Endothelial cell of umbilical vein (primary cell): ENCODE measurements around the gene TAX1BP3. TPM values are rescaled to one million over a fixed set of nuclear protein-coding genes. Genes with fewer than 3 reads are reported as not detected.

Experiments used
- BruUV-seq: library from RNA; stranded (reverse); fragments of 400-500 nt; replicated peaks from 2 replicates; lab custom pipeline; 2021; lab: Mats Ljungman, UMichigan
- CTCF ChIA-PET: fragments of 300-600, 350-600 bp; sonication (Branson Sonifier 250); formaldehyde crosslinking; loops from one replicate; lab custom pipeline; 2021; ENCODE audit warnings: antibody characterized with exemption, inconsistent platforms; lab: Charles Lee
- POLR2A ChIA-PET: fragments of 300-600, 350-600 bp; sonication (Branson Sonifier 250); formaldehyde crosslinking; loops from one replicate; lab custom pipeline; 2021; ENCODE audit warnings: antibody characterized with exemption, inconsistent platforms; lab: Charles Lee
- DNase-seq: peaks from one replicate; pipeline ENCODE4 v3.0.0-alpha.2; 2011; ENCODE audit warnings: low read depth, low spot score
- FAIRE-seq: peaks from 2 replicates; lab custom pipeline; 2011; peaks lifted over from hg19 to GRCh38; lab: Jason Lieb, UNC
- H2AFZ ChIP-seq: 2 replicates; pipeline ENCODE4 v1.6.0; 2012; ENCODE audit warnings: low read depth, low read length, control low read depth, inconsistent platforms
- H3K27ac ChIP-seq: 2 replicates; pipeline ENCODE4 v1.5.1; 2011; ENCODE audit warnings: low read depth, mild to moderate bottlenecking, control low read depth, low read length, moderate library complexity; ENCODE audit not compliant: insufficient read depth
- H3K27me3 ChIP-seq, 2 experiments: 2 replicates each; pipeline versions ENCODE4 v1.6.0 to v1.6.1; 2011; ENCODE audit warnings: low read length in 2 of 2, mixed read lengths in 1 of 2; ENCODE audit not compliant: control insufficient read depth in 2 of 2, insufficient read depth in 2 of 2
- H3K36me3 ChIP-seq, 2 experiments: 2 replicates in 1 of 2; 3 replicates in 1 of 2; pipeline ENCODE4 v1.5.1; 2011; ENCODE audit warnings: low read length in 2 of 2, mild to moderate bottlenecking in 1 of 2, moderate library complexity in 1 of 2; ENCODE audit not compliant: control insufficient read depth in 2 of 2, insufficient read depth in 2 of 2; ENCODE audit errors: extremely low read depth in 1 of 2
- H3K4me1 ChIP-seq: 3 replicates; pipeline ENCODE4 v1.5.1; 2011; ENCODE audit warnings: mild to moderate bottlenecking, low read length; ENCODE audit not compliant: control insufficient read depth, insufficient read depth; ENCODE audit errors: extremely low read depth
- H3K4me2 ChIP-seq: 2 replicates; pipeline ENCODE4 v1.6.1; 2011; ENCODE audit warnings: low read length, control low read depth, mixed read lengths; ENCODE audit not compliant: insufficient read depth
- H3K4me3 ChIP-seq, 3 experiments: fragments of 200-600 bp in 1 of 3; sonication (generic), shearing (Covaris generic) in 1 of 3; replicated peaks in 1 of 3; 2 replicates each; pipeline ENCODE4 v1.5.1; 2011 to 2016; ENCODE audit warnings: control low read depth in 3 of 3, low read length in 3 of 3, mild to moderate bottlenecking in 2 of 3, inconsistent platforms in 1 of 3, low read depth in 1 of 3, moderate library complexity in 1 of 3; ENCODE audit not compliant: insufficient read depth in 1 of 3
- H3K79me2 ChIP-seq: 2 replicates; pipeline ENCODE4 v1.6.0; 2012; ENCODE audit warnings: low read length, inconsistent platforms; ENCODE audit not compliant: control insufficient read depth, insufficient read depth
- H3K9ac ChIP-seq: replicated peaks from 2 replicates; pipeline ENCODE3; 2011; ENCODE audit warnings: low read length, control low read depth; ENCODE audit not compliant: insufficient read depth; ENCODE audit errors: extremely low read depth
- H3K9me1 ChIP-seq: replicated peaks from 3 replicates; pipeline ENCODE4 v1.6.0; 2011; ENCODE audit warnings: mild to moderate bottlenecking, low read length; ENCODE audit not compliant: control insufficient read depth, insufficient read depth; ENCODE audit errors: extremely low read depth
- H3K9me3 ChIP-seq: replicated peaks from 2 replicates; pipeline ENCODE4 v1.5.1; 2012; ENCODE audit warnings: low read length, inconsistent platforms; ENCODE audit not compliant: control insufficient read depth, insufficient read depth
- H4K20me1 ChIP-seq: replicated peaks from 2 replicates; pipeline ENCODE3; 2011; ENCODE audit warnings: mild to moderate bottlenecking, low read length; ENCODE audit not compliant: control insufficient read depth, insufficient read depth; ENCODE audit errors: extremely low read depth
- EZH2 ChIP-seq: IDR thresholded peaks from 2 replicates; pipeline ENCODE4 v1.6.1; 2012; ENCODE audit warnings: borderline replicate concordance, low read depth, mild to moderate bottlenecking, moderate library complexity, low read length, inconsistent platforms; ENCODE audit not compliant: severe bottlenecking
- FOS ChIP-seq: IDR thresholded peaks from 2 replicates; pipeline ENCODE4 v1.6.1; 2011; ENCODE audit warnings: mild to moderate bottlenecking, low read length, moderate library complexity, borderline replicate concordance; ENCODE audit not compliant: insufficient read depth
- GATA2 ChIP-seq: IDR thresholded peaks from 2 replicates; pipeline ENCODE4 v1.7.0; 2011; ENCODE audit warnings: low read depth, mild to moderate bottlenecking, moderate library complexity, mixed read lengths, low read length; ENCODE audit not compliant: insufficient read length, insufficient read depth
- JUN ChIP-seq: IDR thresholded peaks from 2 replicates; pipeline ENCODE4 v1.6.1; 2011; ENCODE audit warnings: borderline replicate concordance, low read depth; ENCODE audit not compliant: insufficient read length, insufficient read depth
- MYC ChIP-seq: IDR thresholded peaks from one replicate; pipeline ENCODE4 v1.6.1; 2011; ENCODE audit warnings: mild to moderate bottlenecking, low read depth, low read length
- POLR2A ChIP-seq: IDR thresholded peaks from 2 replicates; pipeline ENCODE4 v1.6.1; 2012; ENCODE audit warnings: low read depth, mild to moderate bottlenecking, control low read depth, low read length
- POLR2AphosphoS5 ChIP-seq: IDR thresholded peaks from 2 replicates; pipeline ENCODE4 v1.6.1; 2012; ENCODE audit warnings: low read depth, mild to moderate bottlenecking, control low read depth, low read length, moderate library complexity; ENCODE audit not compliant: insufficient read depth
- dilution Hi-C: fragments of 300-500 bp; cut with MboI; formaldehyde crosslinking; loops from one replicate; pipeline ENCODE4 v1.15.0; 2019; ENCODE audit warnings: low sequenced_read_pairs; ENCODE audit not compliant: extremely low pct_ligation_motif_present
- intact Hi-C: fragments of 100-400 bp; cut with micrococcal nuclease; formaldehyde crosslinking; loops from one replicate; pipeline ENCODE4 v1.10.0; 2022
- polyA plus RNA-seq, 4 experiments: library from polyadenylated mRNA; depleted of rRNA in 3 of 4; stranded (reverse) in 3 of 4; unstranded in 1 of 4; fragments of >200 nt; gene quantifications; 2 replicates each; pipeline versions ENCODE4 v1.2.1 to v1.2.3, GENCODE V29; 2011 to 2012; ENCODE audit warnings: missing spikeins in 1 of 4
- total RNA-seq: library from RNA; stranded (reverse); gene quantifications from 2 replicates; pipeline ENCODE4 v1.2.3, GENCODE V29; 2021
- TF ChIP-seq, protein P1 (sequence below): IDR thresholded peaks from 2 replicates; pipeline ENCODE4 v1.6.1; 2011; ENCODE audit not compliant: insufficient read depth, insufficient read length
- TF ChIP-seq, protein P2 (sequence below), 2 donors: IDR thresholded peaks; 1 replicate in 1 of 2; 2 replicates in 1 of 2; pipeline ENCODE4 v1.5.1; 2011; ENCODE audit warnings: low read length in 2 of 2, mild to moderate bottlenecking in 2 of 2, moderate library complexity in 2 of 2, control low read depth in 1 of 2, inconsistent platforms in 1 of 2, low read depth in 1 of 2; ENCODE audit not compliant: insufficient read depth in 1 of 2; ENCODE audit errors: extremely low read depth in 1 of 2

TAX1BP3 gene
- total and polyA plus RNA-seq, 2 donors (not counting 3 experiments of a cell fraction or from before 2014, with no cell fraction given), result 254 to 315 TPM

DNA sequence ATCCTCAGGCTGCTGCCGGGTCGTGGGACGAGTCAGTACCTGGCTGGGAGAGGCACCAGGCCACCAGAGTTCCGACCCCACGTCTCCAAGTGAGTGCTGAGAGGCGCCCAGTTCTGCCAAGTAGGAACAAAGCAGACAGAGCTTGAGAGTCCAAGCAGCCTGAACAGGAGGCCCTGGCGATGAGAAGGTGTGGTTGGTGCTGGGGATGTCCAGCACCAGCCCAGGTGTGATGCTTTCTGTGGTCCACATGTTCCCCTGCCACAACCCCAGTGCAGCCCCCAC is 10.8 kb downstream of the TAX1BP3 start:
- DNase-seq (no peak), FAIRE-seq (no peak)
- Histone ChIP-seq H3K4me3 (no peak overlapping the region), H3K4me1 (peaks cover 6% of the 10 kb centered on the region), H3K9ac (no peak overlapping the region), H3K36me3 (peaks cover 0 to 4% of the 10 kb centered on the region in 2 experiments), H3K4me2 (no peak overlapping the region), H3K27ac (no peak overlapping the region), H3K27me3 (no peaks in the 10 kb centered on the region), H4K20me1 (no peaks in the 10 kb centered on the region), H3K9me3 (no peaks in the 10 kb centered on the region), H3K9me1 (no peaks in the 10 kb centered on the region), H3K79me2 (no peaks in the 10 kb centered on the region), H2AFZ (no peak overlapping the region)
- dilution Hi-C loops, result no loop called here
- ChIA-PET POLR2A (interaction anchor here (4.2 kb wide), 1 partner anchor 10 kb away, joined by 17 read pairs; the partner anchor contains the start of genes EMC6 and TAX1BP3), CTCF (interaction anchor here (1.2 kb wide), 1 partner anchor 55 kb away, joined by 3 read pairs; no protein-coding TSS in a partner anchor)
- intact Hi-C loops, result no loop called here
- TF ChIP-seq EZH2 (no peak), GATA2 (no peak), POLR2AphosphoS5 (no peak), POLR2A (no peak), FOS (no peak), MYC (no peak), JUN (no peak)
- TF ChIP-seq, protein P1, sequence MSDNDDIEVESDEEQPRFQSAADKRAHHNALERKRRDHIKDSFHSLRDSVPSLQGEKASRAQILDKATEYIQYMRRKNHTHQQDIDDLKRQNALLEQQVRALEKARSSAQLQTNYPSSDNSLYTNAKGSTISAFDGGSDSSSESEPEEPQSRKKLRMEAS, result no peak
- TF ChIP-seq, protein P2, sequence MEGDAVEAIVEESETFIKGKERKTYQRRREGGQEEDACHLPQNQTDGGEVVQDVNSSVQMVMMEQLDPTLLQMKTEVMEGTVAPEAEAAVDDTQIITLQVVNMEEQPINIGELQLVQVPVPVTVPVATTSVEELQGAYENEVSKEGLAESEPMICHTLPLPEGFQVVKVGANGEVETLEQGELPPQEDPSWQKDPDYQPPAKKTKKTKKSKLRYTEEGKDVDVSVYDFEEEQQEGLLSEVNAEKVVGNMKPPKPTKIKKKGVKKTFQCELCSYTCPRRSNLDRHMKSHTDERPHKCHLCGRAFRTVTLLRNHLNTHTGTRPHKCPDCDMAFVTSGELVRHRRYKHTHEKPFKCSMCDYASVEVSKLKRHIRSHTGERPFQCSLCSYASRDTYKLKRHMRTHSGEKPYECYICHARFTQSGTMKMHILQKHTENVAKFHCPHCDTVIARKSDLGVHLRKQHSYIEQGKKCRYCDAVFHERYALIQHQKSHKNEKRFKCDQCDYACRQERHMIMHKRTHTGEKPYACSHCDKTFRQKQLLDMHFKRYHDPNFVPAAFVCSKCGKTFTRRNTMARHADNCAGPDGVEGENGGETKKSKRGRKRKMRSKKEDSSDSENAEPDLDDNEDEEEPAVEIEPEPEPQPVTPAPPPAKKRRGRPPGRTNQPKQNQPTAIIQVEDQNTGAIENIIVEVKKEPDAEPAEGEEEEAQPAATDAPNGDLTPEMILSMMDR (IDR thresholded peaks at IDR 0.05; ENCODE audit: extremely low read depth in 1 of 2, insufficient read depth in 1 of 2, low read depth in 1 of 2, low read length in 2 of 2), result no peak
- BruUV-seq, result no TSS peak
